H1 (cell line): ENCODE measurements around the gene TRAP1. TPM values are rescaled to one million over a fixed set of nuclear protein-coding genes. Genes with fewer than 3 reads are reported as not detected.

Source experiments
- BCL11A ChIP-seq, 2 experiments: IDR thresholded peaks; one replicate each; pipeline ENCODE4 v1.6.1; 2011; ENCODE audit warnings: low read depth in 2 of 2, low read length in 2 of 2, mild to moderate bottlenecking in 2 of 2
- NANOG ChIP-seq: IDR thresholded peaks from 2 replicates; pipeline ENCODE4 v1.6.1; 2011; ENCODE audit warnings: low read length, low read depth, mild to moderate bottlenecking, inconsistent platforms; ENCODE audit not compliant: insufficient read depth, poor library complexity, severe bottlenecking
- TBP ChIP-seq: IDR thresholded peaks from 2 replicates; pipeline ENCODE4 v1.6.1; 2011; ENCODE audit warnings: low read depth, low read length, improper control_type of control experiment
- TEAD4 ChIP-seq: IDR thresholded peaks from 2 replicates; pipeline ENCODE4 v1.6.1; 2012; ENCODE audit warnings: low read depth, low read length, inconsistent platforms, mixed read lengths
- polyA plus RNA-seq, 7 experiments: library from polyadenylated mRNA; depleted of rRNA in 3 of 7; stranded (reverse) in 5 of 7; unstranded in 2 of 7; fragments of >200 nt in 5 of 7; fragments of 200-250 nt in 2 of 7; gene quantifications; 1 replicate in 5 of 7; 2 replicates in 1 of 7; 4 replicates in 1 of 7; pipeline versions ENCODE4 v1.2.1 to v1.2.3, GENCODE V29; 2011 to 2013; ENCODE audit warnings: missing spikeins in 2 of 7, mixed read lengths in 2 of 7
- total RNA-seq: library from RNA; stranded (reverse); fragmentation: NEBNext Ultra II Directional; extraction: Animal tissue kit (Norgen Biotek cat#: 25700); gene quantifications from 2 replicates; pipeline ENCODE4 v1.2.1, GENCODE V29; 2021
- TF ChIP-seq, protein P1 (sequence below): fragments of 300-600 bp; sonication (generic); IDR thresholded peaks from 2 replicates; pipeline ENCODE4 v1.7.1; 2012; ENCODE audit warnings: low read length, moderate library complexity, mild to moderate bottlenecking, inconsistent platforms; ENCODE audit not compliant: insufficient replicate concordance

The TRAP1 gene
- total and polyA plus RNA-seq, 2 of the 8 experiments (the other 6 are each of a cell fraction or from before 2014, with no cell fraction given), result 215 to 283 TPM

DNA sequence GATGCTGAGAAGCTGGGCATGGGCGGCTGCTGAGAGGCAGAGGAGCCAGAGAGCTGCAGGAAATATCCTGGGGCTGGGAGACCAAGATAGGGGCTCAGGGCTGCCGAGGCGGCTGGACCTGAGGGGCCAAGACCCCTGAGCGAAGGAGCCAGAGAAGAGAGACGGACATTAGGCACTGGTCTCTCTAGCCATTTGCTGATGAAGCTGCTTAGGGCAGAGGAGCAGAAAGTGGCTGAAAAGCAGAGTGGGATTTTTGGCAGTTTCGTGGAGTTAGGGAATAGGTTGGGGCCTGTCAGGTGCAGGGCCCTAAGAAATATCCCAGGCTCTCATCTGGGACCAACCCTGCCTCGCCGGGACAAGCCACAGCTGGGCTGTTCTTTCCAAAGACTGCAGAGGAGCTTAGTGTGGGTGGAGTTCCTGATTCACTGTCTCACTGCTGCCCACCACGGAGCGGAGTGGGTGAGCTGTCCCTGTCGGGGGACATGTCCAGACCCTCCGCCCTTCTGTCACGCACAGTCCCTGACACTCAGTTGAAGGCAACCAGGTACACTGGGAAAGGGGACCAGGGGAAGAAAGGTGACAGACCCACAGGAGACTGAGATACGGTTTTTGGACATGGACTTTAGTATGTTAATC lies 74.1 kb downstream of the TRAP1 start (continued):
- TF ChIP-seq, protein P1, sequence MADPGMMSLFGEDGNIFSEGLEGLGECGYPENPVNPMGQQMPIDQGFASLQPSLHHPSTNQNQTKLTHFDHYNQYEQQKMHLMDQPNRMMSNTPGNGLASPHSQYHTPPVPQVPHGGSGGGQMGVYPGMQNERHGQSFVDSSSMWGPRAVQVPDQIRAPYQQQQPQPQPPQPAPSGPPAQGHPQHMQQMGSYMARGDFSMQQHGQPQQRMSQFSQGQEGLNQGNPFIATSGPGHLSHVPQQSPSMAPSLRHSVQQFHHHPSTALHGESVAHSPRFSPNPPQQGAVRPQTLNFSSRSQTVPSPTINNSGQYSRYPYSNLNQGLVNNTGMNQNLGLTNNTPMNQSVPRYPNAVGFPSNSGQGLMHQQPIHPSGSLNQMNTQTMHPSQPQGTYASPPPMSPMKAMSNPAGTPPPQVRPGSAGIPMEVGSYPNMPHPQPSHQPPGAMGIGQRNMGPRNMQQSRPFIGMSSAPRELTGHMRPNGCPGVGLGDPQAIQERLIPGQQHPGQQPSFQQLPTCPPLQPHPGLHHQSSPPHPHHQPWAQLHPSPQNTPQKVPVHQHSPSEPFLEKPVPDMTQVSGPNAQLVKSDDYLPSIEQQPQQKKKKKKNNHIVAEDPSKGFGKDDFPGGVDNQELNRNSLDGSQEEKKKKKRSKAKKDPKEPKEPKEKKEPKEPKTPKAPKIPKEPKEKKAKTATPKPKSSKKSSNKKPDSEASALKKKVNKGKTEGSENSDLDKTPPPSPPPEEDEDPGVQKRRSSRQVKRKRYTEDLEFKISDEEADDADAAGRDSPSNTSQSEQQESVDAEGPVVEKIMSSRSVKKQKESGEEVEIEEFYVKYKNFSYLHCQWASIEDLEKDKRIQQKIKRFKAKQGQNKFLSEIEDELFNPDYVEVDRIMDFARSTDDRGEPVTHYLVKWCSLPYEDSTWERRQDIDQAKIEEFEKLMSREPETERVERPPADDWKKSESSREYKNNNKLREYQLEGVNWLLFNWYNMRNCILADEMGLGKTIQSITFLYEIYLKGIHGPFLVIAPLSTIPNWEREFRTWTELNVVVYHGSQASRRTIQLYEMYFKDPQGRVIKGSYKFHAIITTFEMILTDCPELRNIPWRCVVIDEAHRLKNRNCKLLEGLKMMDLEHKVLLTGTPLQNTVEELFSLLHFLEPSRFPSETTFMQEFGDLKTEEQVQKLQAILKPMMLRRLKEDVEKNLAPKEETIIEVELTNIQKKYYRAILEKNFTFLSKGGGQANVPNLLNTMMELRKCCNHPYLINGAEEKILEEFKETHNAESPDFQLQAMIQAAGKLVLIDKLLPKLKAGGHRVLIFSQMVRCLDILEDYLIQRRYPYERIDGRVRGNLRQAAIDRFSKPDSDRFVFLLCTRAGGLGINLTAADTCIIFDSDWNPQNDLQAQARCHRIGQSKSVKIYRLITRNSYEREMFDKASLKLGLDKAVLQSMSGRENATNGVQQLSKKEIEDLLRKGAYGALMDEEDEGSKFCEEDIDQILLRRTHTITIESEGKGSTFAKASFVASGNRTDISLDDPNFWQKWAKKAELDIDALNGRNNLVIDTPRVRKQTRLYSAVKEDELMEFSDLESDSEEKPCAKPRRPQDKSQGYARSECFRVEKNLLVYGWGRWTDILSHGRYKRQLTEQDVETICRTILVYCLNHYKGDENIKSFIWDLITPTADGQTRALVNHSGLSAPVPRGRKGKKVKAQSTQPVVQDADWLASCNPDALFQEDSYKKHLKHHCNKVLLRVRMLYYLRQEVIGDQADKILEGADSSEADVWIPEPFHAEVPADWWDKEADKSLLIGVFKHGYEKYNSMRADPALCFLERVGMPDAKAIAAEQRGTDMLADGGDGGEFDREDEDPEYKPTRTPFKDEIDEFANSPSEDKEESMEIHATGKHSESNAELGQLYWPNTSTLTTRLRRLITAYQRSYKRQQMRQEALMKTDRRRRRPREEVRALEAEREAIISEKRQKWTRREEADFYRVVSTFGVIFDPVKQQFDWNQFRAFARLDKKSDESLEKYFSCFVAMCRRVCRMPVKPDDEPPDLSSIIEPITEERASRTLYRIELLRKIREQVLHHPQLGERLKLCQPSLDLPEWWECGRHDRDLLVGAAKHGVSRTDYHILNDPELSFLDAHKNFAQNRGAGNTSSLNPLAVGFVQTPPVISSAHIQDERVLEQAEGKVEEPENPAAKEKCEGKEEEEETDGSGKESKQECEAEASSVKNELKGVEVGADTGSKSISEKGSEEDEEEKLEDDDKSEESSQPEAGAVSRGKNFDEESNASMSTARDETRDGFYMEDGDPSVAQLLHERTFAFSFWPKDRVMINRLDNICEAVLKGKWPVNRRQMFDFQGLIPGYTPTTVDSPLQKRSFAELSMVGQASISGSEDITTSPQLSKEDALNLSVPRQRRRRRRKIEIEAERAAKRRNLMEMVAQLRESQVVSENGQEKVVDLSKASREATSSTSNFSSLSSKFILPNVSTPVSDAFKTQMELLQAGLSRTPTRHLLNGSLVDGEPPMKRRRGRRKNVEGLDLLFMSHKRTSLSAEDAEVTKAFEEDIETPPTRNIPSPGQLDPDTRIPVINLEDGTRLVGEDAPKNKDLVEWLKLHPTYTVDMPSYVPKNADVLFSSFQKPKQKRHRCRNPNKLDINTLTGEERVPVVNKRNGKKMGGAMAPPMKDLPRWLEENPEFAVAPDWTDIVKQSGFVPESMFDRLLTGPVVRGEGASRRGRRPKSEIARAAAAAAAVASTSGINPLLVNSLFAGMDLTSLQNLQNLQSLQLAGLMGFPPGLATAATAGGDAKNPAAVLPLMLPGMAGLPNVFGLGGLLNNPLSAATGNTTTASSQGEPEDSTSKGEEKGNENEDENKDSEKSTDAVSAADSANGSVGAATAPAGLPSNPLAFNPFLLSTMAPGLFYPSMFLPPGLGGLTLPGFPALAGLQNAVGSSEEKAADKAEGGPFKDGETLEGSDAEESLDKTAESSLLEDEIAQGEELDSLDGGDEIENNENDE, result no peak
- no peak for TF ChIP-seq TEAD4
- TF ChIP-seq NANOG, result no peak
- TF ChIP-seq BCL11A (IDR thresholded peaks at IDR 0.05; ENCODE audit: low read depth in 2 of 2, low read length in 2 of 2), result no peak
- TF ChIP-seq TBP, result no peak
